Suprapubic skin (tissue), 3 donors: Measurements from ENCODE around the gene EHD3.

Experiments used
- CTCF ChIP-seq, 2 donors: fragments of 200-600 bp in 1 of 2; fragments of 450-650 bp in 1 of 2; sonication (generic) in 1 of 2; IDR thresholded peaks; one replicate each; pipeline ENCODE4 v1.5.1; 2016 to 2019; ENCODE audit warnings: antibody characterized with exemption in 2 of 2, mild to moderate bottlenecking in 1 of 2, moderate library complexity in 1 of 2
- EP300 ChIP-seq: sonication (generic); formaldehyde crosslinking; IDR thresholded peaks from one replicate; pipeline ENCODE4 v1.6.1; 2017; ENCODE audit warnings: antibody characterized with exemption
- POLR2A ChIP-seq, 2 donors: fragments of 450-650 bp; IDR thresholded peaks; one replicate each; pipeline ENCODE4 v1.6.1; 2017; ENCODE audit warnings: antibody characterized with exemption in 2 of 2, mild to moderate bottlenecking in 2 of 2, moderate library complexity in 2 of 2

DNA sequence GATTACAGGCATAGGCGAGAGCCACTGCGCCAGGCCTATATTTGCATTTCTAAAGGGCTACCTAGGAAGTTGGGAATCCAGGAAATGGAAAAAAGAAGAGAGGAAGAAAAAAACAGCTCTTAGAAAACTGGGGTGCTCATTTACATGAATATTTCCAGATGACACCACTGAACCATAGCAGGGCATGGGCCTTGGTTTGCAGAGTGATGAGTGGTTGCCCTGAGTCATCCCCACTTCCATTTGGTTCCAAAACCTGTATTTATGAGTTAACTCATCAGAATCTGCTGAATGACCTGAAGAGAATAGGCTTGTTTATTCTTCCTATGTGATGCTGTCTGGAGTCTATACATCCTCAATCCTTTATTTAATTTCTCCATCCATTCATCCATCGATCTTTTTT is 36.2 kb downstream of the EHD3 start:
- TF ChIP-seq CTCF (IDR thresholded peaks at IDR 0.05) (no peak), POLR2A (IDR thresholded peaks at IDR 0.05) (no peak), EP300 (no peak)
